Endodermal cell (in vitro differentiated cells): ENCODE measurements around the gene PDCD4. TPM values are rescaled to one million over a fixed set of nuclear protein-coding genes. Genes with fewer than 3 reads are reported as not detected.

Source experiments
- DNase-seq: peaks from one replicate; pipeline ENCODE4 v3.0.0-alpha.2; 2017
- H3K27ac ChIP-seq: 2 replicates; pipeline ENCODE4 v1.5.1; 2013; ENCODE audit warnings: mild to moderate bottlenecking, low read depth, low read length, moderate library complexity
- H3K27me3 ChIP-seq: 2 replicates; pipeline ENCODE4 v1.6.1; 2013; ENCODE audit warnings: mild to moderate bottlenecking, low read length, moderate library complexity; ENCODE audit not compliant: insufficient read depth, control insufficient read depth, poor library complexity, severe bottlenecking
- H3K36me3 ChIP-seq: 2 replicates; pipeline ENCODE4 v1.7.0; 2013; ENCODE audit warnings: mild to moderate bottlenecking, low read length, moderate library complexity; ENCODE audit not compliant: control insufficient read depth, insufficient read depth
- H3K4me1 ChIP-seq: one replicate; pipeline ENCODE4 v1.7.0; 2013; ENCODE audit warnings: low read length; ENCODE audit not compliant: control insufficient read depth, insufficient read depth
- H3K4me3 ChIP-seq: 2 replicates; pipeline ENCODE4 v1.5.1; 2013; ENCODE audit warnings: mild to moderate bottlenecking, low read length, moderate library complexity
- H3K9ac ChIP-seq: 2 replicates; pipeline ENCODE4 v1.6.1; 2013; ENCODE audit warnings: mild to moderate bottlenecking, low read length, moderate library complexity; ENCODE audit not compliant: poor library complexity, severe bottlenecking; ENCODE audit errors: extremely low read depth
- H3K9me3 ChIP-seq: 2 replicates; pipeline ENCODE4 v1.6.1; 2013; ENCODE audit warnings: mild to moderate bottlenecking, low read length, moderate library complexity; ENCODE audit not compliant: control insufficient read depth
- H3K27ac Mint-ChIP-seq: 2 replicates; pipeline ENCODE4 v1.8.0; 2020; ENCODE audit warnings: mixed read lengths
- H3K27me3 Mint-ChIP-seq: 2 replicates; pipeline ENCODE4 v1.8.0; 2021; ENCODE audit warnings: mild to moderate bottlenecking, mixed read lengths; ENCODE audit not compliant: insufficient read depth
- H3K36me3 Mint-ChIP-seq: 2 replicates; pipeline ENCODE4 v1.8.0; 2020; ENCODE audit warnings: low read depth, mixed read lengths
- H3K4me1 Mint-ChIP-seq: 2 replicates; pipeline ENCODE4 v1.8.0; 2020; ENCODE audit warnings: mixed read lengths
- H3K4me3 Mint-ChIP-seq: 2 replicates; pipeline ENCODE4 v1.8.0; 2020; ENCODE audit warnings: mild to moderate bottlenecking, moderate library complexity, mixed read lengths
- H3K9me3 Mint-ChIP-seq: 2 replicates; pipeline ENCODE4 v1.8.0; 2020; ENCODE audit warnings: mild to moderate bottlenecking, mixed read lengths
- WGBS, 2 experiments: methylation state at CpG; one replicate each; pipeline versions ENCODE4 v1.1.5 to v1.1.7; 2013; ENCODE audit warnings: missing lambda C conversion rate in 2 of 2, mixed read lengths in 1 of 2; ENCODE audit not compliant: insufficient coverage in 1 of 2, insufficient read length in 1 of 2; 5-methylcytosine and 5-hydroxymethylcytosine counted together
- total RNA-seq, 2 donors: library from RNA; stranded (reverse); fragmentation: NEBNext Ultra II Directional in 1 of 2; extraction: Animal tissue kit (Norgen Biotek cat#: 25700) in 1 of 2; gene quantifications; 2 replicates in 1 of 2; 3 replicates in 1 of 2; pipeline ENCODE4 v1.2.1, GENCODE V29; 2021
- TF ChIP-seq, protein P1 (sequence below): fragments of 200-600 bp; sonication (generic); conservative IDR thresholded peaks from 2 replicates; pipeline ENCODE4 v1.5.0; 2021; ENCODE audit warnings: antibody characterized with exemption, mild to moderate bottlenecking

Gene PDCD4
- total RNA-seq, 2 donors from 2014 or later: 46.5 to 48.5 TPM

GRCh38 chr10:110845192-110845755 is 26.5 kb upstream of the PDCD4 start:
- no peak overlapping the region for H3K4me3 Mint-ChIP-seq
- no peaks in the 10 kb centered on the region for H3K27me3 ChIP-seq
- no peaks in the 10 kb centered on the region for H3K4me1 ChIP-seq
- H3K27me3 Mint-ChIP-seq: no peaks in the 10 kb centered on the region
- 94 to 100% methylated on average over 1 to 2 of the region's 2 CpGs for WGBS, 2 experiments
- H3K27ac Mint-ChIP-seq: no peak overlapping the region
- TF ChIP-seq, protein P1, sequence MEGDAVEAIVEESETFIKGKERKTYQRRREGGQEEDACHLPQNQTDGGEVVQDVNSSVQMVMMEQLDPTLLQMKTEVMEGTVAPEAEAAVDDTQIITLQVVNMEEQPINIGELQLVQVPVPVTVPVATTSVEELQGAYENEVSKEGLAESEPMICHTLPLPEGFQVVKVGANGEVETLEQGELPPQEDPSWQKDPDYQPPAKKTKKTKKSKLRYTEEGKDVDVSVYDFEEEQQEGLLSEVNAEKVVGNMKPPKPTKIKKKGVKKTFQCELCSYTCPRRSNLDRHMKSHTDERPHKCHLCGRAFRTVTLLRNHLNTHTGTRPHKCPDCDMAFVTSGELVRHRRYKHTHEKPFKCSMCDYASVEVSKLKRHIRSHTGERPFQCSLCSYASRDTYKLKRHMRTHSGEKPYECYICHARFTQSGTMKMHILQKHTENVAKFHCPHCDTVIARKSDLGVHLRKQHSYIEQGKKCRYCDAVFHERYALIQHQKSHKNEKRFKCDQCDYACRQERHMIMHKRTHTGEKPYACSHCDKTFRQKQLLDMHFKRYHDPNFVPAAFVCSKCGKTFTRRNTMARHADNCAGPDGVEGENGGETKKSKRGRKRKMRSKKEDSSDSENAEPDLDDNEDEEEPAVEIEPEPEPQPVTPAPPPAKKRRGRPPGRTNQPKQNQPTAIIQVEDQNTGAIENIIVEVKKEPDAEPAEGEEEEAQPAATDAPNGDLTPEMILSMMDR: no peak
- H3K4me3 ChIP-seq: no peak overlapping the region
- no peak overlapping the region for H3K9ac ChIP-seq
- no peaks in the 10 kb centered on the region for H3K36me3 Mint-ChIP-seq
- H3K9me3 ChIP-seq: no peaks in the 10 kb centered on the region
- H3K4me1 Mint-ChIP-seq: peaks cover 12% of the 10 kb centered on the region
- H3K9me3 Mint-ChIP-seq: no peaks in the 10 kb centered on the region
- H3K36me3 ChIP-seq: no peaks in the 10 kb centered on the region
- no peak overlapping the region for H3K27ac ChIP-seq
- no peak for DNase-seq

DNA sequence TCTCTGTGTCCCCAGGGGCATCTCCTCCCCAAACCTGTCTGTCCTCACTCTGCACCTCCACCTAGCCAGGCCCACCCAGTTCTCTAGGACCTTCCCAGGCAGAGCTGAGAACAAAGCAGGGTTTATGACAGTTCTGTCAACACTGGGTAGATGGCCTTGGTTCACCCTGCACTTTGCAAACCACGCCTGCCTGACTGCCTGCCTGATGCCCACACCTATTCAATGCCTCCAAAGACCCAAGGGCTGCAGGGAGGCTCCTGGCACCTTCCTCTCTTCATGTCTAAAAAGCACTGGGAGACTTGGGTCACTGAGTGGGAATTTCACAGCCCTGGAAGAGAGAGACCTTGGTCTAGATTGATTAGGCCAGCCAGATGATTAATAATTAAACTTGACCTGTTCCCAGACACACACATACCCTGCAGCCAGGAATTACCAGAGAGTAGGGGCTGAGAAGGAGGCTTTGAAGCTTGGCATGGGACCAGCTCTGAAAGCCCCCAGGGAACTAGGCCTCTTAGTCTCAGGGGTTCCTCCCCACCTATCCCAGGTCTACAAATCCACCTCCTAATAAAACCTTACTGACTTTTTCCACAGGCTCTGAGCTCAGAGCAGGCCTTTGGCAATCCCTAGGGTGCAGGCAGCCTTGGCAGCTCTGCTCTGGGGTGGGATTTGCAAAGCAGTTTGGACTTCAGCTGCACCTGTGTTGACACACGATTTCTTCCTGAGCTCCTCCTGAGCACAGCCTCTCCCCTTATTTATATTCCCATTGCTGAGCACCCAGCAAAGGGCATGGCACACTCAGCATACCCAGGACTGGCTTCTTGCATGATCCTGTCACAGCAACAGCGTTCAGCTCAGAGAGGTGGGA is 25.7 kb upstream of the PDCD4 start:
- H3K27ac Mint-ChIP-seq: no peak overlapping the region

DNA sequence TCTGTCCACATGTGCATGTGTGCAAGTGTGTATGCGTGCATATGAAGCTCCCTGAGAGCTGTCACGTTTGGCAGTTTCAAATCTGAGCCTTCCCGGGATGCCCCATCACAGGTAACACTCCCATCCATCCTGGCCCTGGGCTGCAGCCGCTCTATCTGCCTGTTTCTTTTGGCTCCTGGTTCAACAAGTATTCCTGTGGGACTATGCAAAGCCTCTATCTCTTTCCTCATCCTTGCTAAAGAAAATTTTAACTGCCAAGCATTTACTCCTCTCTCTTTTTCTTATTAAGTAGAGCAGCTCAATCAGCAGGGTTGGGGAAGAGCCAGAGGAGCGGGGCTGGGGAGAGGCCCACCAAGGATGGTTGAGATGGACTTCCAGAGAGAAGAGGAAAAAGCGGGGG is 24.4 kb upstream of the PDCD4 start:
- Mint-ChIP-seq H3K27me3 (peaks cover 2% of the 10 kb centered on the region), H3K4me3 (no peak overlapping the region), H3K9me3 (no peaks in the 10 kb centered on the region), H3K27ac (no peak overlapping the region), H3K4me1 (peaks cover 14% of the 10 kb centered on the region), H3K36me3 (no peaks in the 10 kb centered on the region)
- no peaks in the 10 kb centered on the region for H3K9me3 ChIP-seq
- no peak for DNase-seq
- TF ChIP-seq, protein P1: no peak
- H3K4me1 ChIP-seq: no peaks in the 10 kb centered on the region
- H3K4me3 ChIP-seq: no peak overlapping the region
- H3K9ac ChIP-seq: no peak overlapping the region
- no peaks in the 10 kb centered on the region for H3K27me3 ChIP-seq
- 90% methylated on average over 4 to 6 of the region's 6 CpGs for WGBS, 2 experiments
- H3K27ac ChIP-seq: no peak overlapping the region
- no peaks in the 10 kb centered on the region for H3K36me3 ChIP-seq

More for the DNA sequence above, 25.7 kb upstream of the PDCD4 start:
- Histone ChIP-seq H3K4me3 (no peak overlapping the region), H3K9ac (no peak overlapping the region), H3K27me3 (no peaks in the 10 kb centered on the region), H3K36me3 (no peaks in the 10 kb centered on the region), H3K4me1 (no peaks in the 10 kb centered on the region), H3K27ac (no peak overlapping the region), H3K9me3 (no peaks in the 10 kb centered on the region)
- no peaks in the 10 kb centered on the region for H3K36me3 Mint-ChIP-seq
- H3K27me3 Mint-ChIP-seq: no peaks in the 10 kb centered on the region
- no peak overlapping the region for H3K4me3 Mint-ChIP-seq
- TF ChIP-seq, protein P1: no peak
- 89 to 90% methylated on average over 3 of the region's 3 CpGs for WGBS, 2 experiments
- no peak for DNase-seq
- no peaks in the 10 kb centered on the region for H3K9me3 Mint-ChIP-seq
- H3K4me1 Mint-ChIP-seq: peaks cover 12% of the 10 kb centered on the region
